ENCODE data around the gene NUCKS1.

NUCKS1 gene

DNA sequence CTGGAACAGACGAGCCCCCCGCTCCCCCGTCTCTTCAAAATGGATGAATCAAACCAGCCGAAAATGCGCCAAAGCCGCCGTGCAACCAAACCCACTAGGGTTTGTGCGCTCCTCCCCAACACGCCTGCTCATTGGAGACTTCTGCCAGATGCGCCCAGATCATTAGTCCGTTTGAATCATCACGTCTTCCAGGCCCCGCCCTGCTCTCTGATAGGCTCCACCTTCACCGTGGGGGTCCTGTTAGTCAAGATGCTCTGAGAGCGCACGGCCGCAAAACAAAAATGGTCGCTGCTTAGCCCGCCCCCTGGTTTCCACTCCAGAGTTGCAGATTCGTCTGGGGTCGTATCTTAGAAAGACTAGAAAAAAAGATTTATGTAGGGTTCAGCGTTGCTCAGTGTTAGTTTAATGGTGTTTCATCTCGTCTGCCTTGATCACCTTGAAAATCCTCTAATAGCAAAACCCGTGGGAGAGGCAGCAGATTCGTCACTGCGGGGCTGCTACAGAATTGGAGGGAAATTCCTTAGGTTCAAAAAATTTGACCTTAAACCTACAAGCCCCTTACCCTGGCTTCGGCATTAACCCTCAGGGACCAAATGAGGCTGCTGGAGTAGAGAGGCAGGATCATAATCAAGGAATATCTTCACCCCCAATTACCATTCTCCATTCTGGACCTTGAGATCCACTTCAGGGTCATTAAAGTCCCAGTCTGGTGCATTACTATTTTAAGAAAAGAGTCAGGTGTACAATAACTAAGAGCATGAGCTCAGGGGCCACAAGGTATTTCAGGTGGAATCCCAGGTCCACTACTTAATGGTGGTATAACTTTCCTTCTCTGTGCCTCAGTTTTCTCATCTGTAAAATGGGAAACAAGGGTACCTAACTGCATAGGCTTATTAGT lies at the start of gene NUCKS1:
TSS of gene NUCKS1 (minus strand) at position 45 of the 898 bp plus-strand sequence. CDS start 209 bp downstream, outside the sequence.
- DNase-seq, result peak; percentile 97

- no peak for DNase-seq
Observed at GRCh38 chr1:205798577-205798976, 48.6 kb upstream of the NUCKS1 start.

DNA sequence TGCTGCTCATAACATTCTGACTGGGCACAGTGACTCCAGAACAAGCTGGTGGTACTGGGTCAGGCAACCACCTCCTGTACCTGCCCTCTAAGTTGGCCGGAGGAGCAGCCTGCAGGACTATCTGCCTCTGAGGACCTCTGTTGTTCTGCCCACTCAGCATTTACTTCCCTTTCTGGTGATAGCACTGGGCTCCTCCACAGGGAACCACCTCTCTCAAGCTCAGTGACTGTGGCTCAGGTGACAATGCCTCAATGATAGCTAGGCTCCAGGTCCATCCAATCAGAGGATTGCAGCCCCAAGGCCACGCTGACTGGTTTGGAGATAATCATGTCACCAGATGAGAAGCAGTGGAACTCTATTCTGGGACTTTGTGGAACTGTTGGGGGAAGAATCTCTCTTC lies 47.2 kb upstream of the NUCKS1 start:
- no peak for DNase-seq

DNA sequence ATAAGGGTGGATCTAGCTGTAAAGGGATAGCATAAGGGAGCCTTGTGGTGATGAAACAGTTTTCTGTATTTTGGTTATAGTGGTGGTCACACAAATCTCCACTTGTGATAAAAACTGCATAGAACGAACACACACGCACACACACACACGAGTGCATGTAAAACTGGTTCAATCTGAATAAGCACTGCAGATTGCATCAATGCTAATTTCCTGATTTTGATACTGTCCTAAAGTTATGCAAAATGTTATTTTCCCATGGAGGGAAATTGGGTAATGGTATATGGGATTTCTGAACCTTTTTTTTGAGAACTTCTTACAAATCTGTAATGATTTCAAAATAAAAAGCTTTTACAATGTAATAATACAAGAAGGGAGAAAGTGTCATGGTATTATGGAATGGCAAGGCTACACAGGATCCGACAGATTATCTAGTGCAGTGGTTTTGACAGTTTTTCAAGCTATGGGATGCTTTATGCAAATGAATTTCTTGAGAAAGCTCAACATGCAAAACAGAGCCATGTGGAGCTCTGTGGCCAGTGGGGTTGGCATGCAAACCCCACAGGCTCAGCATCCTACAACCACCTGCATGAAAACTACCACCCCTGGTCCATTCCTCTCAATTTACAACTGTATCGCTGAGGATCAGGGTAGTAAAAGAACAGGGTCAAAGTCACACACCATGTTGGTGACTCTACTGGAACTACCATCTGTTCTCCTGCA lies 44.2 kb upstream of the NUCKS1 start:
- DNase-seq, result no peak

DNA sequence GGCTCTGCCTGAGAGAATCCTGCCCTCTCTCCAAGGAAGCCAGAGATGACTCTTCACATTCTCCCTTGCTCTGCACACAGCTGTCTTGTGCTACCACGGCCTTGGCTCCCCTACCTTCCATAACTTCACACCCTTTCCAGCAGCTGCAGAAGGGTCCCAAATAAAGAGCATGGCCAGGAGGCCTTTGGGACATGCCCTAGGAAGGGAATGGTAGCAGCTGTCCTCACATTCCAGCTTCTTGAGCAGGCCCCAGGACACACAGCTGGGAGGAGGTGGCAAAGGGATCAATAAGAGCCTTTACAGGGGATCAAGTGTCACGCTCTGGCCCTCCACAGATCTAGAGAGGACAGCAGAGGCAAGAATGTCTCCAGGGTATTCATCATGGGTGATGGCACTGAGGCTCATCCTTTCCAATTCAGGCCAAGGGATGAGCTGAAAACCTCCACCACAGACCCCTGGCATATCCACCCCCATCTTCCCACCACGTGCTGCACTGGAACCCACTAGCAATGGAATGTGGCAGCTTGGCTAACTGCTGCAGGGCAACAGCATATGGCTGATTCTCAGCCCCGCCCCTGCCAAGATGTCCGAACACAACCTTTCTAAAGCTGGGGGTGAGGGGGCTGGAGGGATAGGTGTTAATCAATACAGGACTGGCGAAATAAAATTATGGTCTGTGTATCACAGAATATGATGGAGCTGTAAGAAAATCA lies 43.1 kb upstream of the NUCKS1 start:
- no peak for DNase-seq

DNA sequence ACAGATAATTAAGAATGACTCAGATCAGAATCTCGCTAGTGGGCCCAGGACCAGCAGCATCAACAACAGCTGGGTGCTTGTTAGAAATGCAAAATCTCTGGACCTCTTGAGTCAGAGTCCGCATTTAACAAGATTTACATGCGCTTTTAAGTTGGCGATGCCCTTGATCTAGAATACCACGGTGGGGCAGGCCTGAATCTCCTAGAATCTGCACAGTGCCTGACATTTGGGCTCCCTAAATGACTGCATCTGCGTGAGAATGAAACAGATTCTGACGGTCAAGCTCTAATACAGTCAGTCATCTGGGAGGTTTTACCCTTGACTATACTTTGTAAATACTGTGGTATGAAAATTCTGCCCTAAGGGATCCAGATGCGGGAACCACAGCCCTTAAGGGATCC lies 42.5 kb upstream of the NUCKS1 start:
- no peak for DNase-seq

- DNase-seq, result peak; percentile 28
Observed at GRCh38 chr1:205791568-205792180, 41.7 kb upstream of the NUCKS1 start.

DNA sequence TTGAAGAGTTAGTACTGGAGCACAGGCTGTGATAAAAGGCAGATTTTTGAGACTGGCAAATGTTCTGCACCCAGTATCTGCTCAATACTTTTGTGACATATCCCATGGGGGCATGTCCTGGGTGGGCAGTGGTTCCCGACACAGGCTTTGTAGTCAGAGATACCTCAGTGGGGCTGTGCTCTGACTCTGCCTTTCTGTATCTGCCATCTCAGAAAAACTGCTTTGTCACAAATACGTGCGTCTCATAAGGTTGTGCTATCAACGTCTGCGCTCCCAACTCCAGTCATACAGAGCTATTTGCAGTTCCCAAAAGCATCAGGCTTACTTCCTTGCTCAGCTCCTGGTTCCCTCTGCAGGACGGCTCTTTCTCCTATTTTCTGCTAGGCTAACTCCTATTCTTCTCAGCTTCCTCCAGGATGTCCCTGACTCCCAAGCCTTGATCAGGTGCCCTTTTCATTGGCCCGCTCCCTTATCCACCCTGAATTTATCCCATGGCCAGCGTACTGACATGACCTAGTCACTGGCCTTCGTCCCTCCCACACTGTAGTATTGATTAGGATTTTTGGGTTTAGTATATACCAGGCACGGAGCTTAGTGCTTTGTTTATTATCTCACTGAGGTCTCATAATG lies 37.4 kb upstream of the NUCKS1 start:
- no peak for DNase-seq

GRCh38 chr1:205786601-205787000 lies 36.6 kb upstream of the NUCKS1 start:
- DNase-seq, result no peak

DNA sequence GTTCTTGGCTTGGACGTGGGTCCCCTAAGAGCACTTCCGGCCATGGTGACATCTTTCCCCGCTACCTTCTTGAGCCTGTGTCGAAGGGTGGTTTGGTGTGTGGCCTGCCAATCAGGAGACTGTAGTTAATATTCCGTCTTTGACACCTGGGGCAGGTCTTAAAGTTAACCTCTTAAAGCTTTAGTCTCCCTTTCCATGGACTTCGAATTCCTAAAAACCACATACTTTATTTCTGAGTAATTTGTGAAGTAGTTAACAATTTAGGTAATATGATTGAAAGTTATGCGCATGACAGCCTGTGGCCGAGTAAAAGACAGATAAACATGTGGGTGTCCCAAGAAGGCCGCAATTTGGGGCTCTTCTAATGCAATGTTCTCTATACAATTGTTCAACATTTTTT lies 35.5 kb upstream of the NUCKS1 start:
- no peak for DNase-seq

DNA sequence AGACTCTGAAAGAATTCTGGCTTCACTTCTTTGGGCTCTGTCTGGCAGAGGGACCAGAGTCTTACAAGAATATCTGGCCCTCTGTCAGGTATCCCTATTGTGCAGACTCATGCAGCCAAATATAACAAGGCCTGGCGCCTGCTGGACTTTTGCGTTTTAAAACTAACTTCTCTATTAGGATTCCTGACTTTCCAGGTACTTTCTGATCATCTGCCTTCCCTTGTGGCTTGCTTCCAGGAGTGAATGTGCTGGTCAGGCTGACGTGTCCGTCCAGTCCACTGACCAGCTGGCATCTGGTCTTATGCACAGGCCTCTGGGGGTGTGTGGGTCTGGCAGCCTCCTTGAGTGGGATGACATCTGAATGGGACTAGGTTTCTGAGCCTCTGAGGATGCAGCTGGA lies 33.9 kb upstream of the NUCKS1 start:
- no peak for DNase-seq

DNA sequence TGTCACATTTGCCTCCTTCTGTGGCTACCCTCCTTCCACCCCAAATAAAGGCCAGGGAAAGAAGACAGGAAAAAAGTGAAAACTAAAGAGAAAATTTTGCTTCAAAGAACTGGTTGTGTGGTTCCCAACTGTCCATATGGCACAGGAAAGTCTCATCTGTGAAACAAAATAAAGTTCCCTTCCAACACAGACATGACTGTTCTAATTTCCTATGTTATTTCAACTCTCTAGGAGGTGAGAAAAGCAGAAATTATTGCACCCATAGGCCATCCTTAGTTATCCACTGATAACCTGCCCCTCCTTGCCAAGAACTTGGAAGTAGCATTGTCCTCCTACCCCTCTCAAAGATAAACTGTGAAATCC lies 33.4 kb upstream of the NUCKS1 start:
- no peak for DNase-seq

- no peak for DNase-seq
Observed at GRCh38 chr1:205782627-205783432, 32.8 kb upstream of the NUCKS1 start.

DNA sequence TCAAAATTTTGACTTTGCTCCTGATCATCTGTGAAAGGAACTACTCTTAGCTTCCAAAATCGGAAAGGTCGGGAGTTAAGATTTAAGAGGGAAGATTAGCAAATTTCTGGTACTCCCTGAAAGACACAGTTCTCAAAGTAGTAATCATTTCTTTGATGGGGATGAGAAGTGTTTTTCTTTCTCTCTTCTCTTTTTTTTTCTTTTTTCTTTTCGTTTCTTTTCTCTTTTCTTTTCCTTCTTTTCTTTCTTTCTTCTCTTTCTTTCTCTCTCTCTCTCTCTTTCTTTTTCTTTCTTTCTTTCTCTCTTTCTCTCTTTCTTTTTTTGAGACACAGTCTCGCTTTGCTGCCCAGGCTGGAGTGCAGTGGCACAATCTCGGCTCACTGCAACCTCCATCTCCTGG lies 30.4 kb upstream of the NUCKS1 start:
- no peak for DNase-seq

GRCh38 chr1:205777994-205778393 lies 28.0 kb upstream of the NUCKS1 start:
- DNase-seq, result no peak

- no peak for DNase-seq
Observed at GRCh38 chr1:205775717-205776056, 25.7 kb upstream of the NUCKS1 start.

GRCh38 chr1:205775015-205775716 lies 25.2 kb upstream of the NUCKS1 start, which contains the start of gene RAB29:
TSS of gene RAB29 (minus strand) at chr1:205775482. CDS start at chr1:205774956, 526 bp downstream.
- peak; percentile 81 for DNase-seq

GRCh38 chr1:205774198-205775014 lies 24.4 kb upstream of the NUCKS1 start:
- peak; percentile 27 for DNase-seq

DNA sequence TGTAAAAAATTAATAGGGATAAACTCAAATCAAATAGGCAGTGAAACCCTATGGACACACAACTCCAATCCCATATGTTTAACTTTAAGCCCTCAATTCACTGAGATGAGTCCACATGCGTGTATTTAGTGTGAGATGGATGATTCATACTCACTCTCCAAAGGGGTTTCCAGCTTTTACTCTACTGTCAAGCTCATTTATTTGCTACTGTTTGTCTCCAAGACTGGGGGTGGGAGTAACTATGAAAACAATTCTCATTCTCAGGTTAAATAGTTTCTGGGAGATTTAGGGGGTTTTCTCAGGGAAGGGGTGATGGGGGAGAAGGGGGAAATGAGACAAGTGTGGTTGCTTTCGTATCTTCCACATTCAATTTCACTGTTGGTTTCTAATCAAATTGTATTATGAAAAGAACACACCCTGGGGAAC lies 22.6 kb upstream of the NUCKS1 start:
- DNase-seq, result no peak

- DNase-seq, result no peak
Observed at GRCh38 chr1:205770618-205771017, 20.6 kb upstream of the NUCKS1 start.
